Measurements from ENCODE around the gene RCAN2. TPM values are rescaled to one million over a fixed set of nuclear protein-coding genes. Genes with fewer than 3 reads are reported as not detected.

Gene RCAN2
- total RNA-seq, 2 experiments from 2014 or later = 2.8 to 3.1 TPM

GRCh38 chr6:46323966-46324622 is 167.2 kb downstream of the RCAN2 start:
- Mint-ChIP-seq H3K27ac (peak overlapping the region; percentile 37), H3K36me3 (ENCODE audit: low read depth) (peaks cover 3% of the 10 kb centered on the region), H3K27me3 (peaks cover 9% of the 10 kb centered on the region), H3K4me1 (peaks cover 46% of the 10 kb centered on the region), H3K9me3 (no peaks in the 10 kb centered on the region), H3K4me3 (peak overlapping the region; percentile 33)
- POLR2A ChIA-PET = interaction anchor here (1.5 kb wide), 1 partner anchor 194 kb away, joined by 5 read pairs; the partner anchor contains the start of gene ENPP4
- no peak for DNase-seq
- CTCF ChIA-PET = no interaction called here

- Mint-ChIP-seq H3K36me3 (ENCODE audit: low read depth) (peaks cover 3% of the 10 kb centered on the region), H3K4me3 (peak overlapping the region; percentile 3), H3K27ac (peak overlapping the region; percentile 37), H3K9me3 (no peaks in the 10 kb centered on the region), H3K27me3 (peaks cover 5% of the 10 kb centered on the region), H3K4me1 (peaks cover 46% of the 10 kb centered on the region)
- ChIA-PET CTCF (no interaction called here), POLR2A (interaction anchor here (0.9 to 1.5 kb wide), 2 partner anchors 194 to 308 kb away, joined by 3 to 5 read pairs; partner anchors contain the start of genes CLIC5 and ENPP4)
- DNase-seq = peak; percentile 31
These were observed 167.8 kb downstream of the RCAN2 start for GRCh38 chr6:46323312-46323965.

GRCh38 chr6:46320505-46320904 is 170.7 kb downstream of the RCAN2 start:
- CTCF ChIA-PET = no interaction called here
- no peaks in the 10 kb centered on the region for H3K9me3 Mint-ChIP-seq
- no peak overlapping the region for H3K27ac Mint-ChIP-seq
- no peak overlapping the region for H3K4me3 Mint-ChIP-seq
- no peaks in the 10 kb centered on the region for H3K27me3 Mint-ChIP-seq
- POLR2A ChIA-PET = no interaction called here
- peaks cover 3% of the 10 kb centered on the region for H3K36me3 Mint-ChIP-seq (ENCODE audit: low read depth)
- H3K4me1 Mint-ChIP-seq = peaks cover 44% of the 10 kb centered on the region
- no peak for DNase-seq

- Mint-ChIP-seq H3K27me3 (no peaks in the 10 kb centered on the region), H3K4me3 (no peak overlapping the region), H3K4me1 (peaks cover 16% of the 10 kb centered on the region), H3K36me3 (ENCODE audit: low read depth) (peaks cover 3% of the 10 kb centered on the region), H3K9me3 (peaks cover 4% of the 10 kb centered on the region), H3K27ac (no peak overlapping the region)
- ChIA-PET CTCF (no interaction called here), POLR2A (no interaction called here)
- DNase-seq = no peak
These were observed 175.7 kb downstream of the RCAN2 start for GRCh38 chr6:46315589-46315988.

- ChIA-PET POLR2A (no interaction called here), CTCF (no interaction called here)
- DNase-seq = no peak
- Mint-ChIP-seq H3K9me3 (peaks cover 4% of the 10 kb centered on the region), H3K4me3 (no peak overlapping the region), H3K36me3 (ENCODE audit: low read depth) (no peaks in the 10 kb centered on the region), H3K27me3 (peaks cover 5% of the 10 kb centered on the region), H3K4me1 (peaks cover 13% of the 10 kb centered on the region), H3K27ac (no peak overlapping the region)
These were observed 178.6 kb downstream of the RCAN2 start for GRCh38 chr6:46312654-46313053.

- Mint-ChIP-seq H3K4me1 (peaks cover 3% of the 10 kb centered on the region), H3K27ac (no peak overlapping the region), H3K27me3 (peaks cover 5% of the 10 kb centered on the region), H3K9me3 (peaks cover 3% of the 10 kb centered on the region), H3K4me3 (no peak overlapping the region), H3K36me3 (ENCODE audit: low read depth) (no peaks in the 10 kb centered on the region)
- ChIA-PET CTCF (no interaction called here), POLR2A (no interaction called here)
- no peak for DNase-seq
These were observed 181.1 kb downstream of the RCAN2 start for GRCh38 chr6:46310196-46310595.

- CTCF ChIA-PET = no interaction called here
- Mint-ChIP-seq H3K27me3 (peaks cover 14% of the 10 kb centered on the region), H3K4me3 (no peak overlapping the region), H3K27ac (no peak overlapping the region), H3K9me3 (peaks cover 3% of the 10 kb centered on the region), H3K36me3 (ENCODE audit: low read depth) (no peaks in the 10 kb centered on the region), H3K4me1 (peaks cover 2% of the 10 kb centered on the region)
- DNase-seq = no peak
- POLR2A ChIA-PET = no interaction called here
These were observed 184.8 kb downstream of the RCAN2 start for GRCh38 chr6:46306431-46306830.

GRCh38 chr6:46305833-46306232 is 185.4 kb downstream of the RCAN2 start:
- POLR2A ChIA-PET = no interaction called here
- CTCF ChIA-PET = no interaction called here
- Mint-ChIP-seq H3K4me1 (peaks cover 2% of the 10 kb centered on the region), H3K27ac (no peak overlapping the region), H3K27me3 (peaks cover 17% of the 10 kb centered on the region), H3K9me3 (peaks cover 3% of the 10 kb centered on the region), H3K4me3 (no peak overlapping the region), H3K36me3 (ENCODE audit: low read depth) (no peaks in the 10 kb centered on the region)
- DNase-seq = no peak

- Mint-ChIP-seq H3K36me3 (ENCODE audit: low read depth) (no peaks in the 10 kb centered on the region), H3K27ac (no peak overlapping the region), H3K4me1 (peaks cover 2% of the 10 kb centered on the region), H3K4me3 (no peak overlapping the region), H3K9me3 (peaks cover 3% of the 10 kb centered on the region), H3K27me3 (peaks cover 19% of the 10 kb centered on the region)
- no peak for DNase-seq
- CTCF ChIA-PET = no interaction called here
- POLR2A ChIA-PET = no interaction called here
These were observed 186.0 kb downstream of the RCAN2 start for GRCh38 chr6:46305236-46305635.

GRCh38 chr6:46302816-46303215 is 188.4 kb downstream of the RCAN2 start:
- no peak overlapping the region for H3K27ac Mint-ChIP-seq
- H3K27me3 Mint-ChIP-seq = peaks cover 19% of the 10 kb centered on the region
- ChIA-PET POLR2A (no interaction called here), CTCF (no interaction called here)
- H3K4me3 Mint-ChIP-seq = no peak overlapping the region
- H3K4me1 Mint-ChIP-seq = peaks cover 6% of the 10 kb centered on the region
- H3K9me3 Mint-ChIP-seq = peaks cover 3% of the 10 kb centered on the region
- no peak for DNase-seq
- H3K36me3 Mint-ChIP-seq (ENCODE audit: low read depth) = no peaks in the 10 kb centered on the region

- no peak for DNase-seq
- Mint-ChIP-seq H3K9me3 (peaks cover 3% of the 10 kb centered on the region), H3K36me3 (ENCODE audit: low read depth) (no peaks in the 10 kb centered on the region), H3K27me3 (peaks cover 19% of the 10 kb centered on the region), H3K4me1 (peaks cover 6% of the 10 kb centered on the region), H3K4me3 (no peak overlapping the region), H3K27ac (no peak overlapping the region)
- CTCF ChIA-PET = no interaction called here
- POLR2A ChIA-PET = no interaction called here
These were observed 189.1 kb downstream of the RCAN2 start for GRCh38 chr6:46302176-46302575.

GRCh38 chr6:46299253-46299652 is 192.0 kb downstream of the RCAN2 start:
- H3K27ac Mint-ChIP-seq = no peak overlapping the region
- ChIA-PET POLR2A (no interaction called here), CTCF (no interaction called here)
- no peak for DNase-seq
- no peaks in the 10 kb centered on the region for H3K36me3 Mint-ChIP-seq (ENCODE audit: low read depth)
- no peak overlapping the region for H3K4me3 Mint-ChIP-seq
- H3K4me1 Mint-ChIP-seq = peaks cover 6% of the 10 kb centered on the region
- peaks cover 24% of the 10 kb centered on the region for H3K27me3 Mint-ChIP-seq
- H3K9me3 Mint-ChIP-seq = peaks cover 3% of the 10 kb centered on the region

GRCh38 chr6:46296586-46296985 is 194.7 kb downstream of the RCAN2 start:
- H3K36me3 Mint-ChIP-seq (ENCODE audit: low read depth) = no peaks in the 10 kb centered on the region
- ChIA-PET POLR2A (no interaction called here), CTCF (interaction anchor here (0.9 kb wide), 1 partner anchor 206 kb away, joined by 3 read pairs; no protein-coding TSS in a partner anchor)
- H3K9me3 Mint-ChIP-seq = no peaks in the 10 kb centered on the region
- peaks cover 8% of the 10 kb centered on the region for H3K4me1 Mint-ChIP-seq
- no peak overlapping the region for H3K4me3 Mint-ChIP-seq
- no peak overlapping the region for H3K27ac Mint-ChIP-seq
- H3K27me3 Mint-ChIP-seq = peaks cover 21% of the 10 kb centered on the region
- no peak for DNase-seq
